Measurements from ENCODE around the gene UBE4A. TPM values are rescaled to one million over a fixed set of nuclear protein-coding genes. Genes with fewer than 3 reads are reported as not detected.

Gene UBE4A
- total and polyA plus RNA-seq, 10 of the 15 experiments (the other 5 are each of a cell fraction or from before 2014, with no cell fraction given): 6.2 to 39.6 (median 30.3) TPM

DNA sequence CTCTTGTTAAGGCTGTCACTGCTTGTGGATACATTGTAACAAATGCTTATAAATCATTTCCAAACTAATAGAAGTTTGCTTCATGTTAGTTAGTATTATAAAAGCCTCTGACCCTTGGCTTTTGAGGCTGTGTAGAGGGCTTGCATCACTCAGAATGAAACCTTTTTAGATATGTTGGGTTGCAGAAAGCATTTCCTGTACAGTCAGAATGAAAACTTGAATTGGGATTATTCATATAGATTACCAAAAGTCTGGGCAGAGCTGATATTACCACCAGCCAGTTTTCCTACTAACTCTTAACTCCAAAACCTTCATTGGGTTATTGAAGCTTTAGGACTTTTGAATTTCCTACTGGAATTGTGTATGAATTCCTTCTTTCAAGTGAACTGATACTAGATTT, 88.9 kb downstream of the UBE4A start (continued):
- TF ChIP-seq, protein P1, sequence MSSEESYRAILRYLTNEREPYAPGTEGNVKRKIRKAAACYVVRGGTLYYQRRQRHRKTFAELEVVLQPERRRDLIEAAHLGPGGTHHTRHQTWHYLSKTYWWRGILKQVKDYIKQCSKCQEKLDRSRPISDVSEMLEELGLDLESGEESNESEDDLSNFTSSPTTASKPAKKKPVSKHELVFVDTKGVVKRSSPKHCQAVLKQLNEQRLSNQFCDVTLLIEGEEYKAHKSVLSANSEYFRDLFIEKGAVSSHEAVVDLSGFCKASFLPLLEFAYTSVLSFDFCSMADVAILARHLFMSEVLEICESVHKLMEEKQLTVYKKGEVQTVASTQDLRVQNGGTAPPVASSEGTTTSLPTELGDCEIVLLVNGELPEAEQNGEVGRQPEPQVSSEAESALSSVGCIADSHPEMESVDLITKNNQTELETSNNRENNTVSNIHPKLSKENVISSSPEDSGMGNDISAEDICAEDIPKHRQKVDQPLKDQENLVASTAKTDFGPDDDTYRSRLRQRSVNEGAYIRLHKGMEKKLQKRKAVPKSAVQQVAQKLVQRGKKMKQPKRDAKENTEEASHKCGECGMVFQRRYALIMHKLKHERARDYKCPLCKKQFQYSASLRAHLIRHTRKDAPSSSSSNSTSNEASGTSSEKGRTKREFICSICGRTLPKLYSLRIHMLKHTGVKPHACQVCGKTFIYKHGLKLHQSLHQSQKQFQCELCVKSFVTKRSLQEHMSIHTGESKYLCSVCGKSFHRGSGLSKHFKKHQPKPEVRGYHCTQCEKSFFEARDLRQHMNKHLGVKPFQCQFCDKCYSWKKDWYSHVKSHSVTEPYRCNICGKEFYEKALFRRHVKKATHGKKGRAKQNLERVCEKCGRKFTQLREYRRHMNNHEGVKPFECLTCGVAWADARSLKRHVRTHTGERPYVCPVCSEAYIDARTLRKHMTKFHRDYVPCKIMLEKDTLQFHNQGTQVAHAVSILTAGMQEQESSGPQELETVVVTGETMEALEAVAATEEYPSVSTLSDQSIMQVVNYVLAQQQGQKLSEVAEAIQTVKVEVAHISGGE (CRISPR knock-in tag; IDR thresholded peaks at IDR 0.05): no peak
- TF ChIP-seq IKZF1 (conservative IDR thresholded peaks at IDR 0.05) (peak; percentile 95), EZH2 (IDR thresholded peaks at IDR 0.05; ENCODE audit: borderline replicate concordance, control insufficient read depth, low read depth, low read length) (no peak), MTA3 (IDR thresholded peaks at IDR 0.05; ENCODE audit: borderline replicate concordance, low read length) (peak; percentile 97), RAD51 (IDR thresholded peaks at IDR 0.05) (no peak), WRNIP1 (IDR thresholded peaks at IDR 0.05; ENCODE audit: borderline replicate concordance, low read depth, low read length) (no peak), NFYB (IDR thresholded peaks at IDR 0.05; ENCODE audit: insufficient read depth, low read depth, low read length) (no peak), POLR2AphosphoS5 (IDR thresholded peaks at IDR 0.05; ENCODE audit: low read length) (no peak), JUND (IDR thresholded peaks at IDR 0.05; ENCODE audit: low read depth, low read length) (peak; percentile 91), ZNF207 (IDR thresholded peaks at IDR 0.05; ENCODE audit: borderline replicate concordance) (no peak), ATF7 (IDR thresholded peaks at IDR 0.05; ENCODE audit: low read depth) (peak; percentile 51; the same call in 1 of the 2 replicates), MTA2 (IDR thresholded peaks at IDR 0.05; ENCODE audit: low read depth) (peak; percentile 93)
- TF ChIP-seq, protein P2, sequence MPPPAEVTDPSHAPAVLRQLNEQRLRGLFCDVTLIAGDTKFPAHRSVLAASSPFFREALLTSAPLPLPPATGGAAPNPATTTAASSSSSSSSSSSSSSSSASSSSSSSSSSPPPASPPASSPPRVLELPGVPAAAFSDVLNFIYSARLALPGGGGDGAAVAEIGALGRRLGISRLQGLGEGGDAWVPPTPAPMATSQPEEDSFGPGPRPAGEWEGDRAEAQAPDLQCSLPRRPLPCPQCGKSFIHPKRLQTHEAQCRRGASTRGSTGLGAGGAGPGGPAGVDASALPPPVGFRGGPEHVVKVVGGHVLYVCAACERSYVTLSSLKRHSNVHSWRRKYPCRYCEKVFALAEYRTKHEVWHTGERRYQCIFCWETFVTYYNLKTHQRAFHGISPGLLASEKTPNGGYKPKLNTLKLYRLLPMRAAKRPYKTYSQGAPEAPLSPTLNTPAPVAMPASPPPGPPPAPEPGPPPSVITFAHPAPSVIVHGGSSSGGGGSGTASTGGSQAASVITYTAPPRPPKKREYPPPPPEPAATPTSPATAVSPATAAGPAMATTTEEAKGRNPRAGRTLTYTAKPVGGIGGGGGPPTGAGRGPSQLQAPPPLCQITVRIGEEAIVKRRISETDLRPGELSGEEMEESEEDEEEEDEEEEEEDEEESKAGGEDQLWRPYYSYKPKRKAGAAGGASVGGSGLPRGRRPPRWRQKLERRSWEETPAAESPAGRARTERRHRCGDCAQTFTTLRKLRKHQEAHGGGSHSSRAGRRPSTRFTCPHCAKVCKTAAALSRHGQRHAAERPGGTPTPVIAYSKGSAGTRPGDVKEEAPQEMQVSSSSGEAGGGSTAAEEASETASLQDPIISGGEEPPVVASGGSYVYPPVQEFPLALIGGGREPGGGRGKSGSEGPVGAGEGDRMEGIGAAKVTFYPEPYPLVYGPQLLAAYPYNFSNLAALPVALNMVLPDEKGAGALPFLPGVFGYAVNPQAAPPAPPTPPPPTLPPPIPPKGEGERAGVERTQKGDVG (CRISPR knock-in tag; IDR thresholded peaks at IDR 0.05): no peak
- TF ChIP-seq, protein P3, sequence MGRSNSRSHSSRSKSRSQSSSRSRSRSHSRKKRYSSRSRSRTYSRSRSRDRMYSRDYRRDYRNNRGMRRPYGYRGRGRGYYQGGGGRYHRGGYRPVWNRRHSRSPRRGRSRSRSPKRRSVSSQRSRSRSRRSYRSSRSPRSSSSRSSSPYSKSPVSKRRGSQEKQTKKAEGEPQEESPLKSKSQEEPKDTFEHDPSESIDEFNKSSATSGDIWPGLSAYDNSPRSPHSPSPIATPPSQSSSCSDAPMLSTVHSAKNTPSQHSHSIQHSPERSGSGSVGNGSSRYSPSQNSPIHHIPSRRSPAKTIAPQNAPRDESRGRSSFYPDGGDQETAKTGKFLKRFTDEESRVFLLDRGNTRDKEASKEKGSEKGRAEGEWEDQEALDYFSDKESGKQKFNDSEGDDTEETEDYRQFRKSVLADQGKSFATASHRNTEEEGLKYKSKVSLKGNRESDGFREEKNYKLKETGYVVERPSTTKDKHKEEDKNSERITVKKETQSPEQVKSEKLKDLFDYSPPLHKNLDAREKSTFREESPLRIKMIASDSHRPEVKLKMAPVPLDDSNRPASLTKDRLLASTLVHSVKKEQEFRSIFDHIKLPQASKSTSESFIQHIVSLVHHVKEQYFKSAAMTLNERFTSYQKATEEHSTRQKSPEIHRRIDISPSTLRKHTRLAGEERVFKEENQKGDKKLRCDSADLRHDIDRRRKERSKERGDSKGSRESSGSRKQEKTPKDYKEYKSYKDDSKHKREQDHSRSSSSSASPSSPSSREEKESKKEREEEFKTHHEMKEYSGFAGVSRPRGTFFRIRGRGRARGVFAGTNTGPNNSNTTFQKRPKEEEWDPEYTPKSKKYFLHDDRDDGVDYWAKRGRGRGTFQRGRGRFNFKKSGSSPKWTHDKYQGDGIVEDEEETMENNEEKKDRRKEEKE (IDR thresholded peaks at IDR 0.05): no peak
- TF ChIP-seq, protein P4, sequence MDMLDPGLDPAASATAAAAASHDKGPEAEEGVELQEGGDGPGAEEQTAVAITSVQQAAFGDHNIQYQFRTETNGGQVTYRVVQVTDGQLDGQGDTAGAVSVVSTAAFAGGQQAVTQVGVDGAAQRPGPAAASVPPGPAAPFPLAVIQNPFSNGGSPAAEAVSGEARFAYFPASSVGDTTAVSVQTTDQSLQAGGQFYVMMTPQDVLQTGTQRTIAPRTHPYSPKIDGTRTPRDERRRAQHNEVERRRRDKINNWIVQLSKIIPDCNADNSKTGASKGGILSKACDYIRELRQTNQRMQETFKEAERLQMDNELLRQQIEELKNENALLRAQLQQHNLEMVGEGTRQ (IDR thresholded peaks at IDR 0.05; ENCODE audit: borderline replicate concordance, low read depth, low read length): no peak
- TF ChIP-seq, protein P5, sequence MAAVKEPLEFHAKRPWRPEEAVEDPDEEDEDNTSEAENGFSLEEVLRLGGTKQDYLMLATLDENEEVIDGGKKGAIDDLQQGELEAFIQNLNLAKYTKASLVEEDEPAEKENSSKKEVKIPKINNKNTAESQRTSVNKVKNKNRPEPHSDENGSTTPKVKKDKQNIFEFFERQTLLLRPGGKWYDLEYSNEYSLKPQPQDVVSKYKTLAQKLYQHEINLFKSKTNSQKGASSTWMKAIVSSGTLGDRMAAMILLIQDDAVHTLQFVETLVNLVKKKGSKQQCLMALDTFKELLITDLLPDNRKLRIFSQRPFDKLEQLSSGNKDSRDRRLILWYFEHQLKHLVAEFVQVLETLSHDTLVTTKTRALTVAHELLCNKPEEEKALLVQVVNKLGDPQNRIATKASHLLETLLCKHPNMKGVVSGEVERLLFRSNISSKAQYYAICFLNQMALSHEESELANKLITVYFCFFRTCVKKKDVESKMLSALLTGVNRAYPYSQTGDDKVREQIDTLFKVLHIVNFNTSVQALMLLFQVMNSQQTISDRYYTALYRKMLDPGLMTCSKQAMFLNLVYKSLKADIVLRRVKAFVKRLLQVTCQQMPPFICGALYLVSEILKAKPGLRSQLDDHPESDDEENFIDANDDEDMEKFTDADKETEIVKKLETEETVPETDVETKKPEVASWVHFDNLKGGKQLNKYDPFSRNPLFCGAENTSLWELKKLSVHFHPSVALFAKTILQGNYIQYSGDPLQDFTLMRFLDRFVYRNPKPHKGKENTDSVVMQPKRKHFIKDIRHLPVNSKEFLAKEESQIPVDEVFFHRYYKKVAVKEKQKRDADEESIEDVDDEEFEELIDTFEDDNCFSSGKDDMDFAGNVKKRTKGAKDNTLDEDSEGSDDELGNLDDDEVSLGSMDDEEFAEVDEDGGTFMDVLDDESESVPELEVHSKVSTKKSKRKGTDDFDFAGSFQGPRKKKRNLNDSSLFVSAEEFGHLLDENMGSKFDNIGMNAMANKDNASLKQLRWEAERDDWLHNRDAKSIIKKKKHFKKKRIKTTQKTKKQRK (IDR thresholded peaks at IDR 0.05; ENCODE audit: low read depth, low read length): no peak
